Measurements from ENCODE around the gene PSMD7. TPM values are rescaled to one million over a fixed set of nuclear protein-coding genes. Genes with fewer than 3 reads are reported as not detected.
A peak's percentile ranks its signal among the peaks of the same experiment; 100 is the strongest.

The PSMD7 gene
- total and polyA plus RNA-seq, 2 of the 13 experiments (the other 11 are each of a cell fraction or from before 2014, with no cell fraction given), result 105 to 224 TPM

DNA sequence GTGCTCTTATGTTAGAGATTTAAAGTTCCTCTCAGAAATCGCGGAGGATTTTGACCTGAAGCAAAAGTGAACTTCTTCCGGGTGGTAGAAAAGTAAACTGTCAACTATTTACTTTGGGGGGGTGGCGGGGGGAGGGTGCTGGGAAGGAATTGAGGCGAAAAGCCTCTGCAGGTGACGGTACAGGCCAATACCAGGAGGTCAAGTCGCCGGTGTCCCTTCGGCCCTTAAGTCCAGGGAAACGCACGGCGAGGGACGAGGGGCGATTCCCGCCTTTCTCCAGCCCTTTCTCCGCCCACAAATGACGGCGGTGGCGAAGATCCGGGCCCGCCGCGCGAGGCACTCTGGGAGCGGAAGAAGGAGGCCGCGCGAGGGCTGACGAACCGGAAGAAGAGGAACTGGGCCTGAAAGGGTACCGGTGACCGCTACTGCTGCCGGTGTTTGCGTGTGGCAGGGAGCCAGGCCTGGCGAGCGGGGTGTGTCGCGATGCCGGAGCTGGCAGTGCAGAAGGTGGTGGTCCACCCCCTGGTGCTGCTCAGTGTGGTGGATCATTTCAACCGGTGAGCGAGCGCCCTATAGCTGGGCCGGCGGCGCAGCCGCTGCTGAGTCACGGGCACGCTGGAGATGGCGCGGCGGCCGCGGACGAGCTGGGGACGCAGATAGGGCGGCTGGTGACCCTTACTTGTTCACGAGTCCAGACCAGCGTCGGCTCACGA lies at the start of gene PSMD7 (continued):
- TF ChIP-seq, protein P1, sequence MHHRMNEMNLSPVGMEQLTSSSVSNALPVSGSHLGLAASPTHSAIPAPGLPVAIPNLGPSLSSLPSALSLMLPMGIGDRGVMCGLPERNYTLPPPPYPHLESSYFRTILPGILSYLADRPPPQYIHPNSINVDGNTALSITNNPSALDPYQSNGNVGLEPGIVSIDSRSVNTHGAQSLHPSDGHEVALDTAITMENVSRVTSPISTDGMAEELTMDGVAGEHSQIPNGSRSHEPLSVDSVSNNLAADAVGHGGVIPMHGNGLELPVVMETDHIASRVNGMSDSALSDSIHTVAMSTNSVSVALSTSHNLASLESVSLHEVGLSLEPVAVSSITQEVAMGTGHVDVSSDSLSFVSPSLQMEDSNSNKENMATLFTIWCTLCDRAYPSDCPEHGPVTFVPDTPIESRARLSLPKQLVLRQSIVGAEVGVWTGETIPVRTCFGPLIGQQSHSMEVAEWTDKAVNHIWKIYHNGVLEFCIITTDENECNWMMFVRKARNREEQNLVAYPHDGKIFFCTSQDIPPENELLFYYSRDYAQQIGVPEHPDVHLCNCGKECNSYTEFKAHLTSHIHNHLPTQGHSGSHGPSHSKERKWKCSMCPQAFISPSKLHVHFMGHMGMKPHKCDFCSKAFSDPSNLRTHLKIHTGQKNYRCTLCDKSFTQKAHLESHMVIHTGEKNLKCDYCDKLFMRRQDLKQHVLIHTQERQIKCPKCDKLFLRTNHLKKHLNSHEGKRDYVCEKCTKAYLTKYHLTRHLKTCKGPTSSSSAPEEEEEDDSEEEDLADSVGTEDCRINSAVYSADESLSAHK (CRISPR knock-in tag; IDR thresholded peaks at IDR 0.05; ENCODE audit: borderline replicate concordance), result no peak
- TF ChIP-seq, protein P2, sequence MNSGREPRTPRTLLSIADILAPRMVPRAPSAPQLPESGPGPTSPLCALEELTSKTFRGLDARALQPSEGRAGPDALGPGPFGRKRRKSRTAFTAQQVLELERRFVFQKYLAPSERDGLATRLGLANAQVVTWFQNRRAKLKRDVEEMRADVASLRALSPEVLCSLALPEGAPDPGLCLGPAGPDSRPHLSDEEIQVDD (CRISPR knock-in tag; IDR thresholded peaks at IDR 0.05; ENCODE audit: borderline replicate concordance), result no peak; the same call in 1 of the 2 replicates
- TF ChIP-seq ATF7-NPFF (CRISPR knock-in tag; IDR thresholded peaks at IDR 0.05; ENCODE audit: low read depth) (peak; percentile 93), ZNF441 (CRISPR knock-in tag; IDR thresholded peaks at IDR 0.05; ENCODE audit: borderline replicate concordance) (peak; percentile 85; the same call in 1 of the 2 replicates), MAFK (conservative IDR thresholded peaks at IDR 0.05 in 1 of 2, IDR thresholded peaks at IDR 0.05 in 1 of 2; ENCODE audit: low read length in 2 of 2) (0 out of 4 replicates have a peak, but pooled peaks of 1 of the 2 experiments have one; percentile 3), ZSCAN29 (CRISPR knock-in tag; conservative IDR thresholded peaks at IDR 0.05) (peak; percentile 80; the same call in 1 of the 2 replicates), CCAR2 (optimal IDR thresholded peaks at IDR 0.05; ENCODE audit: low read depth, low read length) (peak; percentile 42), ATRX (CRISPR knock-in tag; IDR thresholded peaks at IDR 0.05; ENCODE audit: borderline replicate concordance) (0 out of 2 replicates have a peak, but pooled peaks have one; percentile 10), HDAC1 (CRISPR knock-in tag; IDR thresholded peaks at IDR 0.05) (peak; percentile 97), NR3C1 (CRISPR knock-in tag; IDR thresholded peaks at IDR 0.05) (no peak), SATB2 (CRISPR knock-in tag; IDR thresholded peaks at IDR 0.05) (peak; percentile 72; the same call in 1 of the 2 replicates), GFI1 (CRISPR knock-in tag; IDR thresholded peaks at IDR 0.05; ENCODE audit: borderline replicate concordance) (peak; percentile 42; the same call in 1 of the 2 replicates), RBAK (CRISPR knock-in tag; IDR thresholded peaks at IDR 0.05) (no peak)
- TF ChIP-seq, protein P3, sequence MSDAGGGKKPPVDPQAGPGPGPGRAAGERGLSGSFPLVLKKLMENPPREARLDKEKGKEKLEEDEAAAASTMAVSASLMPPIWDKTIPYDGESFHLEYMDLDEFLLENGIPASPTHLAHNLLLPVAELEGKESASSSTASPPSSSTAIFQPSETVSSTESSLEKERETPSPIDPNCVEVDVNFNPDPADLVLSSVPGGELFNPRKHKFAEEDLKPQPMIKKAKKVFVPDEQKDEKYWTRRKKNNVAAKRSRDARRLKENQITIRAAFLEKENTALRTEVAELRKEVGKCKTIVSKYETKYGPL (CRISPR knock-in tag; IDR thresholded peaks at IDR 0.05), result peak; percentile 51; the same call in 1 of the 2 replicates
- TF ChIP-seq, protein P4, sequence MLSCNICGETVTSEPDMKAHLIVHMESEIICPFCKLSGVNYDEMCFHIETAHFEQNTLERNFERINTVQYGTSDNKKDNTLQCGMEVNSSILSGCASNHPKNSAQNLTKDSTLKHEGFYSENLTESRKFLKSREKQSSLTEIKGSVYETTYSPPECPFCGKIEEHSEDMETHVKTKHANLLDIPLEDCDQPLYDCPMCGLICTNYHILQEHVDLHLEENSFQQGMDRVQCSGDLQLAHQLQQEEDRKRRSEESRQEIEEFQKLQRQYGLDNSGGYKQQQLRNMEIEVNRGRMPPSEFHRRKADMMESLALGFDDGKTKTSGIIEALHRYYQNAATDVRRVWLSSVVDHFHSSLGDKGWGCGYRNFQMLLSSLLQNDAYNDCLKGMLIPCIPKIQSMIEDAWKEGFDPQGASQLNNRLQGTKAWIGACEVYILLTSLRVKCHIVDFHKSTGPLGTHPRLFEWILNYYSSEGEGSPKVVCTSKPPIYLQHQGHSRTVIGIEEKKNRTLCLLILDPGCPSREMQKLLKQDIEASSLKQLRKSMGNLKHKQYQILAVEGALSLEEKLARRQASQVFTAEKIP (CRISPR knock-in tag; IDR thresholded peaks at IDR 0.05; ENCODE audit: borderline replicate concordance), result no peak
- TF ChIP-seq, protein P5, sequence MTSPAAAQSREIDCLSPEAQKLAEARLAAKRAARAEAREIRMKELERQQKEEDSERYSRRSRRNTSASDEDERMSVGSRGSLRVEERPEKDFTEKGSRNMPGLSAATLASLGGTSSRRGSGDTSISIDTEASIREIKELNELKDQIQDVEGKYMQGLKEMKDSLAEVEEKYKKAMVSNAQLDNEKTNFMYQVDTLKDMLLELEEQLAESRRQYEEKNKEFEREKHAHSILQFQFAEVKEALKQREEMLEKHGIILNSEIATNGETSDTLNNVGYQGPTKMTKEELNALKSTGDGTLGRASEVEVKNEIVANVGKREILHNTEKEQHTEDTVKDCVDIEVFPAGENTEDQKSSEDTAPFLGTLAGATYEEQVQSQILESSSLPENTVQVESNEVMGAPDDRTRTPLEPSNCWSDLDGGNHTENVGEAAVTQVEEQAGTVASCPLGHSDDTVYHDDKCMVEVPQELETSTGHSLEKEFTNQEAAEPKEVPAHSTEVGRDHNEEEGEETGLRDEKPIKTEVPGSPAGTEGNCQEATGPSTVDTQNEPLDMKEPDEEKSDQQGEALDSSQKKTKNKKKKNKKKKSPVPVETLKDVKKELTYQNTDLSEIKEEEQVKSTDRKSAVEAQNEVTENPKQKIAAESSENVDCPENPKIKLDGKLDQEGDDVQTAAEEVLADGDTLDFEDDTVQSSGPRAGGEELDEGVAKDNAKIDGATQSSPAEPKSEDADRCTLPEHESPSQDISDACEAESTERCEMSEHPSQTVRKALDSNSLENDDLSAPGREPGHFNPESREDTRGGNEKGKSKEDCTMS (CRISPR knock-in tag; conservative IDR thresholded peaks at IDR 0.05), result peak; percentile 37; the same call in 1 of the 2 replicates

All from HepG2 (cell line).